ENCODE data around the gene CENPU.

- TF ChIP-seq CTCF (IDR thresholded peaks at IDR 0.05) (no peak), EP300 (IDR thresholded peaks at IDR 0.05) (no peak), POLR2AphosphoS5 (IDR thresholded peaks at IDR 0.05) (no peak), POLR2A (IDR thresholded peaks at IDR 0.05; ENCODE audit: low read depth) (no peak)
These were observed 18.8 kb upstream of the CENPU start for GRCh38 chr4:184752496-184753275.

Data from esophagus muscularis mucosa (tissue), 4 donors.